Measurements from ENCODE around the gene ANKRD12.

DNA sequence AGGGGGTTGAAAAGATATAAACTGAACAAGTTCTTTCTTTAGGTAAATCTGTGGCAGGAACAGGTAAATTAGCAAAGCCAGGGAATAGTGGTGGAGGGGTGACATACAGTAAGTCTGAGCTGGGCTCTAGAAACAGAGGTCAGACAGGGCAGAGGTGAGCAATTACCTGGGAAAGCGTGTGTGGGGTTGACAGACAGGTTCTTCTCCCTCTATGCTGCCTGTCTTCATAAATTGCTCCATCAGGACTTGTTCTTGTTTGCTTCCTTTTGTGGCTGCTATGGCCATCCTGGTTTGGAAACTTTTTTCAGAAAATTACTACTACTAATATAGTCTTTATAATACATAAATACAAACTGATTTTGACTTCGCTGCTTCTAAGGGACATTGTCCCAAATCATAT, 3.4 kb upstream of the ANKRD12 start:
- TF ChIP-seq, protein P1, sequence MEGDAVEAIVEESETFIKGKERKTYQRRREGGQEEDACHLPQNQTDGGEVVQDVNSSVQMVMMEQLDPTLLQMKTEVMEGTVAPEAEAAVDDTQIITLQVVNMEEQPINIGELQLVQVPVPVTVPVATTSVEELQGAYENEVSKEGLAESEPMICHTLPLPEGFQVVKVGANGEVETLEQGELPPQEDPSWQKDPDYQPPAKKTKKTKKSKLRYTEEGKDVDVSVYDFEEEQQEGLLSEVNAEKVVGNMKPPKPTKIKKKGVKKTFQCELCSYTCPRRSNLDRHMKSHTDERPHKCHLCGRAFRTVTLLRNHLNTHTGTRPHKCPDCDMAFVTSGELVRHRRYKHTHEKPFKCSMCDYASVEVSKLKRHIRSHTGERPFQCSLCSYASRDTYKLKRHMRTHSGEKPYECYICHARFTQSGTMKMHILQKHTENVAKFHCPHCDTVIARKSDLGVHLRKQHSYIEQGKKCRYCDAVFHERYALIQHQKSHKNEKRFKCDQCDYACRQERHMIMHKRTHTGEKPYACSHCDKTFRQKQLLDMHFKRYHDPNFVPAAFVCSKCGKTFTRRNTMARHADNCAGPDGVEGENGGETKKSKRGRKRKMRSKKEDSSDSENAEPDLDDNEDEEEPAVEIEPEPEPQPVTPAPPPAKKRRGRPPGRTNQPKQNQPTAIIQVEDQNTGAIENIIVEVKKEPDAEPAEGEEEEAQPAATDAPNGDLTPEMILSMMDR (IDR thresholded peaks at IDR 0.05) = no peak
- no peak for TF ChIP-seq EZH2 (IDR thresholded peaks at IDR 0.05; ENCODE audit: borderline replicate concordance, insufficient read depth, low read depth, low read length, poor library complexity, severe bottlenecking)

Data from B cell (primary cell).